ENCODE measurements around the gene ZDHHC19.
"Not testable (repeated sequence)": the region's sequence is repeated elsewhere in the genome, so short reads cannot be mapped to it uniquely, and the experiment has no call there.

The ZDHHC19 gene

GRCh38 chr3:196175116-196175625, 36.0 kb downstream of the ZDHHC19 start:
- no peak overlapping the region for H3K4me3 ChIP-seq (ENCODE audit: low read depth, low read length)
- TF ChIP-seq MAX (IDR thresholded peaks at IDR 0.05; ENCODE audit: low read depth, low read length) (no peak), POLR2A (IDR thresholded peaks at IDR 0.05; ENCODE audit: extremely low read depth, insufficient read length) (no peak), CTCF (IDR thresholded peaks at IDR 0.05; ENCODE audit: low read depth, low read length) (no peak), MYC (IDR thresholded peaks at IDR 0.05; ENCODE audit: low read depth, low read length) (no peak)
- no peak for DNase-seq (ENCODE audit: low read depth)

- no peak overlapping the region for H3K4me3 ChIP-seq (ENCODE audit: low read depth, low read length)
- DNase-seq (ENCODE audit: low read depth) = no peak
- TF ChIP-seq POLR2A (IDR thresholded peaks at IDR 0.05; ENCODE audit: extremely low read depth, insufficient read length) (no peak), MYC (IDR thresholded peaks at IDR 0.05; ENCODE audit: low read depth, low read length) (no peak), MAX (IDR thresholded peaks at IDR 0.05; ENCODE audit: low read depth, low read length) (no peak), CTCF (IDR thresholded peaks at IDR 0.05; ENCODE audit: low read depth, low read length) (no peak)
These were observed 36.5 kb downstream of the ZDHHC19 start for GRCh38 chr3:196174652-196175051.

GRCh38 chr3:196170296-196170695, 40.9 kb downstream of the ZDHHC19 start:
- not testable (repeated sequence) for H3K4me3 ChIP-seq (ENCODE audit: low read depth, low read length); DNase-seq (ENCODE audit: low read depth)

GRCh38 chr3:196169836-196170240, 41.4 kb downstream of the ZDHHC19 start:
- no peak for TF ChIP-seq CTCF (IDR thresholded peaks at IDR 0.05; ENCODE audit: low read depth, low read length)
- no peak for TF ChIP-seq MAX (IDR thresholded peaks at IDR 0.05; ENCODE audit: low read depth, low read length)
- TF ChIP-seq POLR2A (IDR thresholded peaks at IDR 0.05; ENCODE audit: extremely low read depth, insufficient read length) = no peak
- DNase-seq (ENCODE audit: low read depth) = peak; percentile 65
- H3K4me3 ChIP-seq (ENCODE audit: low read depth, low read length) = no peak overlapping the region

- peak; percentile 66 for DNase-seq (ENCODE audit: low read depth)
- TF ChIP-seq MAX (IDR thresholded peaks at IDR 0.05; ENCODE audit: low read depth, low read length) (no peak), MYC (IDR thresholded peaks at IDR 0.05; ENCODE audit: low read depth, low read length) (no peak)
- no peak overlapping the region for H3K4me3 ChIP-seq (ENCODE audit: low read depth, low read length)
These were observed 42.3 kb downstream of the ZDHHC19 start for GRCh38 chr3:196168808-196169391.

- TF ChIP-seq MYC (IDR thresholded peaks at IDR 0.05; ENCODE audit: low read depth, low read length) (no peak), CTCF (IDR thresholded peaks at IDR 0.05; ENCODE audit: low read depth, low read length) (no peak), MAX (IDR thresholded peaks at IDR 0.05; ENCODE audit: low read depth, low read length) (no peak), POLR2A (IDR thresholded peaks at IDR 0.05; ENCODE audit: extremely low read depth, insufficient read length) (no peak)
- peak; percentile 30 for DNase-seq (ENCODE audit: low read depth)
- no peak overlapping the region for H3K4me3 ChIP-seq (ENCODE audit: low read depth, low read length)
These were observed 44.5 kb downstream of the ZDHHC19 start for GRCh38 chr3:196166741-196167140.

GRCh38 chr3:196165850-196166249, 45.4 kb downstream of the ZDHHC19 start:
- peak overlapping the region; percentile 74 for H3K4me3 ChIP-seq (ENCODE audit: low read depth, low read length)
- TF ChIP-seq CTCF (IDR thresholded peaks at IDR 0.05; ENCODE audit: low read depth, low read length) (no peak), POLR2A (IDR thresholded peaks at IDR 0.05; ENCODE audit: extremely low read depth, insufficient read length) (no peak), MYC (IDR thresholded peaks at IDR 0.05; ENCODE audit: low read depth, low read length) (no peak), MAX (IDR thresholded peaks at IDR 0.05; ENCODE audit: low read depth, low read length) (no peak)
- no peak for DNase-seq (ENCODE audit: low read depth)

GRCh38 chr3:196165006-196165575, 46.1 kb downstream of the ZDHHC19 start:
- DNase-seq (ENCODE audit: low read depth) = peak; percentile 39

More at GRCh38 chr3:196165006-196165575, 46.1 kb downstream of the ZDHHC19 start:
- peak overlapping the region; percentile 74 for H3K4me3 ChIP-seq (ENCODE audit: low read depth, low read length)

Data from NB4 (cell line).